ENCODE data around the gene LSM14B.

DNA sequence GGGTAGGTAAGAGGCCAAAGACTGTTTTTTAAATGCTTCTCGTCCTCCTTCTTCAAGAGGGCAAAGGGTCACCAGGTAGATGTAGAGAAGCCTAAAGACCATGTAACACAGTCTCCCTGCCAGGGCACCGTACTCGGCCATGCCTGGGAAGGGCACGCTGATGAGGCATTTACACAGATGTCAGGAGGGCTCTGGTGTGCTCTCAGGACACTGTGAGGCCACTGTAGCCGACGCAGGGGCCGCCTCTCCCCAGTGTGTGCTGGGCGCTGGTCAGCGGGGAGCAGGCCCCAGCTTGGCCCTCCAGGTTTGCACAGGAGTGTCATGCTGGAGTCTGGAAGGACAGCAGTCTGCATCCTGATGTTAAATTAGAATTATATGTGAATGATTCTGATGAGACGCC, 53.4 kb downstream of the LSM14B start:
- TF ChIP-seq, protein P1, sequence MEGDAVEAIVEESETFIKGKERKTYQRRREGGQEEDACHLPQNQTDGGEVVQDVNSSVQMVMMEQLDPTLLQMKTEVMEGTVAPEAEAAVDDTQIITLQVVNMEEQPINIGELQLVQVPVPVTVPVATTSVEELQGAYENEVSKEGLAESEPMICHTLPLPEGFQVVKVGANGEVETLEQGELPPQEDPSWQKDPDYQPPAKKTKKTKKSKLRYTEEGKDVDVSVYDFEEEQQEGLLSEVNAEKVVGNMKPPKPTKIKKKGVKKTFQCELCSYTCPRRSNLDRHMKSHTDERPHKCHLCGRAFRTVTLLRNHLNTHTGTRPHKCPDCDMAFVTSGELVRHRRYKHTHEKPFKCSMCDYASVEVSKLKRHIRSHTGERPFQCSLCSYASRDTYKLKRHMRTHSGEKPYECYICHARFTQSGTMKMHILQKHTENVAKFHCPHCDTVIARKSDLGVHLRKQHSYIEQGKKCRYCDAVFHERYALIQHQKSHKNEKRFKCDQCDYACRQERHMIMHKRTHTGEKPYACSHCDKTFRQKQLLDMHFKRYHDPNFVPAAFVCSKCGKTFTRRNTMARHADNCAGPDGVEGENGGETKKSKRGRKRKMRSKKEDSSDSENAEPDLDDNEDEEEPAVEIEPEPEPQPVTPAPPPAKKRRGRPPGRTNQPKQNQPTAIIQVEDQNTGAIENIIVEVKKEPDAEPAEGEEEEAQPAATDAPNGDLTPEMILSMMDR (IDR thresholded peaks at IDR 0.05; ENCODE audit: insufficient read depth, low read length), result no peak
- no peak for TF ChIP-seq POLR2AphosphoS5 (IDR thresholded peaks at IDR 0.05; ENCODE audit: low read depth)
